Measurements from ENCODE around the gene TBL1X. TPM values are rescaled to one million over a fixed set of nuclear protein-coding genes. Genes with fewer than 3 reads are reported as not detected.
A peak's percentile ranks its signal among the peaks of the same experiment; 100 is the strongest.

The TBL1X gene
- total and polyA plus RNA-seq, 10 of the 15 experiments (the other 5 are each of a cell fraction or from before 2014, with no cell fraction given) = 4.4 to 26.3 (median 10.6) TPM

GRCh38 chrX:9724711-9725110, 259.9 kb downstream of the TBL1X start:
- H2AFZ ChIP-seq (ENCODE audit: control insufficient read depth, low read depth, low read length) = no peak overlapping the region
- in situ Hi-C loops (cut with MboI) (loop anchor here (25.0 kb wide), 1 partner anchor 1737 kb away; no protein-coding TSS in a partner anchor), intact Hi-C loops (cut with micrococcal nuclease; ENCODE audit: unreplicated experiment) (no loop called here)
- ChIA-PET CTCF (interaction anchor here (0.6 kb wide), 1 partner anchor 26 kb away, joined by 3 read pairs; no protein-coding TSS in a partner anchor), SMC1A (ENCODE audit: uncharacterized antibody, unreplicated experiment) (no interaction called here), RAD21 (ENCODE audit: unreplicated experiment) (no interaction called here), POLR2A (no interaction called here)
- no peaks in the 10 kb centered on the region for H3K79me2 ChIP-seq (ENCODE audit: control insufficient read depth, insufficient read depth, low read length)
- no peak overlapping the region for H3K9ac ChIP-seq (ENCODE audit: control insufficient read depth, insufficient read depth, low read length)
- no peaks in the 10 kb centered on the region for H3K4me1 ChIP-seq (ENCODE audit: control insufficient read depth, insufficient read depth, low read length)
- FAIRE-seq (no peak), DNase-seq (ENCODE audit: low read depth, low spot score) (no peak), ATAC-seq (no peak)
- H3K4me2 ChIP-seq (ENCODE audit: control insufficient read depth, insufficient read depth) = no peak overlapping the region
- no peak for TF ChIP-seq KLF5 (IDR thresholded peaks at IDR 0.05; ENCODE audit: partially characterized antibody)
- TF ChIP-seq PBX3 (IDR thresholded peaks at IDR 0.05; ENCODE audit: insufficient replicate concordance, low read depth, low read length) = no peak
- no peak for TF ChIP-seq ATF3 (IDR thresholded peaks at IDR 0.05; ENCODE audit: borderline replicate concordance, extremely low read depth, low read depth, low read length)
- H4K20me1 ChIP-seq (ENCODE audit: control insufficient read depth, insufficient read depth) = no peaks in the 10 kb centered on the region
- no peaks in the 10 kb centered on the region for H3K27me3 ChIP-seq (replicated peaks in 1 of 2; ENCODE audit: control insufficient read depth in 2 of 2, insufficient read depth in 2 of 2, low read length in 1 of 2)
- WGBS (ENCODE audit: insufficient coverage, insufficient replicate concordance, low lambda C conversion rate, missing lambda C conversion rate) = 27% methylated on average over 2 of the region's 2 CpGs
- H3K9me3 ChIP-seq (replicated peaks; ENCODE audit: control insufficient read depth, insufficient read depth, low read length) = peaks cover 1% of the 10 kb centered on the region; the same call in 1 of the 3 replicates
- BruUV-seq (replicated peaks) = no TSS peak
- H3K4me3 ChIP-seq = no peak overlapping the region
- no peak overlapping the region for H3K27ac ChIP-seq (ENCODE audit: control insufficient read depth, insufficient read depth)
- no peaks in the 10 kb centered on the region for H3K36me3 ChIP-seq (ENCODE audit: control insufficient read depth in 2 of 2, insufficient read depth in 2 of 2, low read length in 1 of 2)

- in situ Hi-C loops (cut with MboI) (no loop called here), intact Hi-C loops (cut with micrococcal nuclease; ENCODE audit: unreplicated experiment) (no loop called here)
- no peaks in the 10 kb centered on the region for H4K20me1 ChIP-seq (ENCODE audit: control insufficient read depth, insufficient read depth)
- TF ChIP-seq IKZF2 (IDR thresholded peaks at IDR 0.05) = 0 out of 4 replicates have a peak, but pooled peaks of 1 of the 2 experiments have one; percentile 20
- TF ChIP-seq MLLT1 (IDR thresholded peaks at IDR 0.05) = no peak
- TF ChIP-seq SPI1 (IDR thresholded peaks at IDR 0.05; ENCODE audit: borderline replicate concordance, insufficient read depth, low read depth, low read length) = peak; percentile 81
- TF ChIP-seq USF2 (IDR thresholded peaks at IDR 0.05; ENCODE audit: borderline replicate concordance, low read depth, low read length) = no peak
- peak; percentile 30; the same call in 1 of the 2 replicates for TF ChIP-seq ZNF384 (IDR thresholded peaks at IDR 0.05; ENCODE audit: borderline replicate concordance, low read depth, low read length)
- TF ChIP-seq EED (IDR thresholded peaks at IDR 0.05; ENCODE audit: low read depth) = 0 out of 2 replicates have a peak, but pooled peaks have one; percentile 29
- H3K79me2 ChIP-seq (ENCODE audit: control insufficient read depth, insufficient read depth, low read length) = no peaks in the 10 kb centered on the region
- SMC1A ChIA-PET (ENCODE audit: uncharacterized antibody, unreplicated experiment) = interaction anchor here (0.6 kb wide), 1 partner anchor 824 kb away, joined by 3 read pairs; no protein-coding TSS in a partner anchor
- peak; percentile 64 for ATAC-seq
- H2AFZ ChIP-seq (ENCODE audit: control insufficient read depth, low read depth, low read length) = no peak overlapping the region
- no TSS peak for BruUV-seq (replicated peaks)
- no peak for DNase-seq (ENCODE audit: low read depth, low spot score)
- CTCF ChIA-PET = no interaction called here
- FAIRE-seq = no peak
- POLR2A ChIA-PET = interaction anchor here (0.6 kb wide), 1 partner anchor 333 kb away, joined by 3 read pairs; no protein-coding TSS in a partner anchor
- H3K9ac ChIP-seq (ENCODE audit: control insufficient read depth, insufficient read depth, low read length) = no peak overlapping the region
- H3K4me3 ChIP-seq = no peak overlapping the region
- H3K27me3 ChIP-seq (replicated peaks in 1 of 2; ENCODE audit: control insufficient read depth in 2 of 2, insufficient read depth in 2 of 2, low read length in 1 of 2) = no peaks in the 10 kb centered on the region
- peaks cover 1% of the 10 kb centered on the region; the same call in 1 of the 3 replicates for H3K9me3 ChIP-seq (replicated peaks; ENCODE audit: control insufficient read depth, insufficient read depth, low read length)
- no peak overlapping the region for H3K4me2 ChIP-seq (ENCODE audit: control insufficient read depth, insufficient read depth)
- no peak overlapping the region for H3K27ac ChIP-seq (ENCODE audit: control insufficient read depth, insufficient read depth)
- no peaks in the 10 kb centered on the region for H3K36me3 ChIP-seq (ENCODE audit: control insufficient read depth in 2 of 2, insufficient read depth in 2 of 2, low read length in 1 of 2)
- H3K4me1 ChIP-seq (ENCODE audit: control insufficient read depth, insufficient read depth, low read length) = no peaks in the 10 kb centered on the region
- WGBS (ENCODE audit: insufficient coverage, insufficient replicate concordance, low lambda C conversion rate, missing lambda C conversion rate) = 28% methylated on average over 3 of the region's 3 CpGs
- RAD21 ChIA-PET (ENCODE audit: unreplicated experiment) = no interaction called here
Measured at GRCh38 chrX:9728261-9728660, 263.4 kb downstream of the TBL1X start.

Data from GM12878 (cell line).